ENCODE data around the gene PTPN1. TPM values are rescaled to one million over a fixed set of nuclear protein-coding genes. Genes with fewer than 3 reads are reported as not detected.

PTPN1 gene
- total RNA-seq: 10 to 100 TPM; 65.5 to 67.7 TPM
- total RNA-seq: 117 to 132 reads per million in 2 donors

GRCh38 chr20:50509923-50510705 lies at the start of gene PTPN1:
TSS of gene PTPN1 (plus strand) at chr20:50510383. CDS start at chr20:50510528, 145 bp downstream.
- H3K36me3 Mint-ChIP-seq (ENCODE audit: low read depth): peaks cover 6% of the 10 kb centered on the region
- DNase-seq (peak; percentile 98 to 99 (median 98)), ATAC-seq (peak; percentile 95)
- no peaks in the 10 kb centered on the region for H3K9me3 ChIP-seq (ENCODE audit: control insufficient read depth, low read length, poor library complexity, severe bottlenecking)
- H3K27ac Mint-ChIP-seq: peak within 1 kb of the TSS; percentile 99
- peaks cover 41% of the 10 kb centered on the region for H3K4me1 Mint-ChIP-seq
- no peaks in the 10 kb centered on the region for H3K27me3 Mint-ChIP-seq
- peak within 1 kb of the TSS; percentile 100 for H3K4me3 Mint-ChIP-seq

- Mint-ChIP-seq H3K27me3 (peaks cover 32% of the 10 kb centered on the region), H3K4me1 (peaks cover 10% of the 10 kb centered on the region), H3K27ac (no peak overlapping the region), H3K4me3 (no peak overlapping the region), H3K36me3 (ENCODE audit: low read depth) (peaks cover 6% of the 10 kb centered on the region)
- ATAC-seq (peak; percentile 91), DNase-seq (peak; percentile 58 to 80 (median 59))
- H3K9me3 ChIP-seq (ENCODE audit: control insufficient read depth, low read length, poor library complexity, severe bottlenecking): no peaks in the 10 kb centered on the region
Observed at GRCh38 chr20:50460608-50461267, 49.4 kb upstream of the PTPN1 start.

GRCh38 chr20:50462093-50462690 lies 48.0 kb upstream of the PTPN1 start:
- Mint-ChIP-seq H3K27me3 (peaks cover 22% of the 10 kb centered on the region), H3K27ac (no peak overlapping the region), H3K36me3 (ENCODE audit: low read depth) (peaks cover 6% of the 10 kb centered on the region), H3K4me1 (peaks cover 8% of the 10 kb centered on the region), H3K4me3 (no peak overlapping the region)
- H3K9me3 ChIP-seq (ENCODE audit: control insufficient read depth, low read length, poor library complexity, severe bottlenecking): no peaks in the 10 kb centered on the region
- ATAC-seq (no peak), DNase-seq (no peak)

GRCh38 chr20:50464026-50464724 lies 46.0 kb upstream of the PTPN1 start:
- Mint-ChIP-seq H3K36me3 (ENCODE audit: low read depth) (peaks cover 3% of the 10 kb centered on the region), H3K4me1 (peaks cover 10% of the 10 kb centered on the region)

GRCh38 chr20:50464725-50465650 lies 45.2 kb upstream of the PTPN1 start:
- no peaks in the 10 kb centered on the region for H3K9me3 ChIP-seq (ENCODE audit: control insufficient read depth, low read length, poor library complexity, severe bottlenecking)
- H3K4me3 Mint-ChIP-seq: no peak overlapping the region
- H3K36me3 Mint-ChIP-seq (ENCODE audit: low read depth): no peaks in the 10 kb centered on the region
- DNase-seq: no peak
- ATAC-seq: no peak
- H3K4me1 Mint-ChIP-seq: peaks cover 7% of the 10 kb centered on the region
- peaks cover 10% of the 10 kb centered on the region for H3K27me3 Mint-ChIP-seq
- no peak overlapping the region for H3K27ac Mint-ChIP-seq

More at GRCh38 chr20:50464026-50464724, 46.0 kb upstream of the PTPN1 start:
- H3K4me3 Mint-ChIP-seq: no peak overlapping the region
- peak; percentile 78 for ATAC-seq
- H3K27me3 Mint-ChIP-seq: peaks cover 16% of the 10 kb centered on the region
- peak; percentile 31 to 43 (median 37) for DNase-seq
- H3K9me3 ChIP-seq (ENCODE audit: control insufficient read depth, low read length, poor library complexity, severe bottlenecking): no peaks in the 10 kb centered on the region
- no peak overlapping the region for H3K27ac Mint-ChIP-seq

- no peaks in the 10 kb centered on the region for H3K9me3 ChIP-seq (ENCODE audit: control insufficient read depth, low read length, poor library complexity, severe bottlenecking)
- no peak overlapping the region for H3K27ac Mint-ChIP-seq
- H3K36me3 Mint-ChIP-seq (ENCODE audit: low read depth): no peaks in the 10 kb centered on the region
- no peak overlapping the region for H3K4me3 Mint-ChIP-seq
- peaks cover 16% of the 10 kb centered on the region for H3K4me1 Mint-ChIP-seq
- H3K27me3 Mint-ChIP-seq: no peaks in the 10 kb centered on the region
- DNase-seq (no peak), ATAC-seq (no peak)
Observed at GRCh38 chr20:50467174-50467573, 43.0 kb upstream of the PTPN1 start.

- Mint-ChIP-seq H3K27me3 (no peaks in the 10 kb centered on the region), H3K4me1 (peaks cover 16% of the 10 kb centered on the region), H3K36me3 (ENCODE audit: low read depth) (no peaks in the 10 kb centered on the region), H3K4me3 (no peak overlapping the region), H3K27ac (no peak overlapping the region)
- no peak for DNase-seq
- no peaks in the 10 kb centered on the region for H3K9me3 ChIP-seq (ENCODE audit: control insufficient read depth, low read length, poor library complexity, severe bottlenecking)
- ATAC-seq: peak; percentile 74
Observed at GRCh38 chr20:50467718-50468356, 42.3 kb upstream of the PTPN1 start.

- no peak overlapping the region for H3K27ac Mint-ChIP-seq
- H3K36me3 Mint-ChIP-seq (ENCODE audit: low read depth): no peaks in the 10 kb centered on the region
- no peak for DNase-seq
- peaks cover 4% of the 10 kb centered on the region for H3K27me3 Mint-ChIP-seq
- no peak overlapping the region for H3K4me3 Mint-ChIP-seq
- H3K9me3 ChIP-seq (ENCODE audit: control insufficient read depth, low read length, poor library complexity, severe bottlenecking): no peaks in the 10 kb centered on the region
- ATAC-seq: no peak
- H3K4me1 Mint-ChIP-seq: peaks cover 20% of the 10 kb centered on the region
Observed at GRCh38 chr20:50468378-50468798, 41.8 kb upstream of the PTPN1 start.

- DNase-seq (no peak), ATAC-seq (no peak)
- no peak overlapping the region for H3K4me3 Mint-ChIP-seq
- no peaks in the 10 kb centered on the region for H3K9me3 ChIP-seq (ENCODE audit: control insufficient read depth, low read length, poor library complexity, severe bottlenecking)
- H3K4me1 Mint-ChIP-seq: peaks cover 21% of the 10 kb centered on the region
- H3K27ac Mint-ChIP-seq: no peak overlapping the region
- H3K27me3 Mint-ChIP-seq: peaks cover 5% of the 10 kb centered on the region
- no peaks in the 10 kb centered on the region for H3K36me3 Mint-ChIP-seq (ENCODE audit: low read depth)
Observed at GRCh38 chr20:50469176-50469723, 40.9 kb upstream of the PTPN1 start.

- no peak for ATAC-seq
- Mint-ChIP-seq H3K4me1 (peaks cover 20% of the 10 kb centered on the region), H3K4me3 (no peak overlapping the region), H3K36me3 (ENCODE audit: low read depth) (no peaks in the 10 kb centered on the region), H3K27me3 (peaks cover 5% of the 10 kb centered on the region), H3K27ac (no peak overlapping the region)
- no peaks in the 10 kb centered on the region for H3K9me3 ChIP-seq (ENCODE audit: control insufficient read depth, low read length, poor library complexity, severe bottlenecking)
- no peak for DNase-seq
Observed at GRCh38 chr20:50469796-50470195, 40.4 kb upstream of the PTPN1 start.

- DNase-seq: no peak
- Mint-ChIP-seq H3K27ac (no peak overlapping the region), H3K27me3 (peaks cover 5% of the 10 kb centered on the region), H3K4me3 (no peak overlapping the region), H3K4me1 (peaks cover 20% of the 10 kb centered on the region), H3K36me3 (ENCODE audit: low read depth) (no peaks in the 10 kb centered on the region)
- no peak for ATAC-seq
- no peaks in the 10 kb centered on the region for H3K9me3 ChIP-seq (ENCODE audit: control insufficient read depth, low read length, poor library complexity, severe bottlenecking)
Observed at GRCh38 chr20:50470264-50470858, 39.8 kb upstream of the PTPN1 start.
